ENCODE results near the gene IRF9.

DNA sequence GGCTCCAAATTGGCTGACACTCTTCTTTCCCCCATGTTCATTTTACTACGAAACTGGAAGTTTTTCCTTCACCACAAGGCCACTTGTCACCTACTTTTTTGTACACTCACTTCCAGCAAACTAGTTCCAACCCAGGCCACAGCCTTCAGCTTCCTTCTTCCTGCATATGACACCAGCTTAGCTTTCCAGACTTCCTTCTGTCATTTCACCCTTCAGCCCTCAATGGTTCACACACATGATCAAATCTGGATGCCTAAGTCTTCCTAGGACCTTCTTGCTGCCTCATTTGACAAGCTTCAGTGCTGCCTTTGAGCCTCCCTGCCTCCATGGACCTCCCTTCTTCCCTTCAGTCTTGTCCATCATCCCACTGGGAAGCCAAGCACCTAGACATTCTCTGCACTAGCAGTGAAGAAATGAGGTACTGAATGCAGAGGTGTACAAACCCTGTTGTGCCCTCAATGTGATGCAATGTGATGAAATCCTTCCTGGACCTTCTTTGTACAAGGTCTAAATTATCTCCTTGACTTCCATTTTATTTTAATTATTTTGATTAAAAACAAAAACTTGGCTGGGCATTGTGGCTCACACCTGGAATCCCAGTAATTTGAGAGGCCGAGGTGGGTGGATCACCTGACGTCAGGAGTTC lies 6.5 kb downstream of the IRF9 start:
- TF ChIP-seq CTCF (IDR thresholded peaks at IDR 0.05) = no peak
- no peak for TF ChIP-seq POLR2A (IDR thresholded peaks at IDR 0.05)
